K562 (cell line): ENCODE data around the gene IGSF21. TPM values are rescaled to one million over a fixed set of nuclear protein-coding genes. Genes with fewer than 3 reads are reported as not detected.

Experiments used
- ATAC-seq: fragments of 200-7000 bp; cut with Tn5 transposase; 3 replicates; pipeline ENCODE4 v1.9.1; 2020; ENCODE audit warnings: moderate library complexity
- BruUV-seq: library from RNA; stranded (reverse); fragments of 400-500 nt; replicated peaks from 2 replicates; lab custom pipeline; 2021; lab: Mats Ljungman, UMichigan
- CTCF ChIA-PET: fragments of 300-600 bp; formaldehyde crosslinking; extraction: SDS; loops from one replicate; lab custom pipeline; 2021; ENCODE audit warnings: low intra/inter-chr PET ratio; lab: Yijun Ruan, JAX
- POLR2A ChIA-PET: fragments of 300-600, 350-650 bp; sonication (Branson Sonifier 250); formaldehyde crosslinking; extraction: SDS; loops from one replicate; lab custom pipeline; 2021; ENCODE audit warnings: antibody characterized with exemption, inconsistent platforms; lab: Yijun Ruan, JAX
- DNase-seq, 4 experiments: peaks; one replicate each; pipeline versions ENCODE4 v3.0.0 to v3.0.0-alpha.2; 2011 to 2018; ENCODE audit warnings: low spot score in 3 of 4, mixed read lengths in 3 of 4; ENCODE audit errors: extremely low read depth in 1 of 4
- FAIRE-seq: peaks from 2 replicates; lab custom pipeline; 2011; peaks lifted over from hg19 to GRCh38; lab: Jason Lieb, UNC
- H2AFZ ChIP-seq: 2 replicates; pipeline ENCODE4 v1.6.0; 2011; ENCODE audit warnings: low read depth, low read length, control low read depth, inconsistent platforms
- H3K27ac ChIP-seq: fragments of 200-600 bp; 3 replicates; pipeline ENCODE4 v1.8.0; 2011; ENCODE audit warnings: low read depth, mild to moderate bottlenecking, control low read depth, inconsistent platforms, low read length, moderate library complexity, mixed read lengths; ENCODE audit errors: extremely low read depth
- H3K27me3 ChIP-seq, 2 experiments: fragments of 300-600 bp in 1 of 2; 2 replicates in 1 of 2; 3 replicates in 1 of 2; pipeline versions ENCODE4 v1.6.0 to v1.8.0; 2011; ENCODE audit warnings: inconsistent platforms in 2 of 2, low read length in 2 of 2, mild to moderate bottlenecking in 1 of 2, mixed read lengths in 1 of 2, moderate library complexity in 1 of 2; ENCODE audit not compliant: control insufficient read depth in 2 of 2, insufficient read depth in 2 of 2
- H3K36me3 ChIP-seq: fragments of 300-600 bp; 3 replicates; pipeline ENCODE4 v1.8.0; 2011; ENCODE audit warnings: mild to moderate bottlenecking, low read length, inconsistent platforms; ENCODE audit not compliant: control insufficient read depth, insufficient read depth
- H3K4me1 ChIP-seq, 2 experiments: fragments of 200-600 bp in 1 of 2; replicated peaks in 1 of 2; 2 replicates in 1 of 2; 3 replicates in 1 of 2; pipeline versions ENCODE4 v1.5.1 to v1.8.0; 2011; ENCODE audit warnings: inconsistent platforms in 2 of 2, low read length in 2 of 2, mild to moderate bottlenecking in 1 of 2, mixed read lengths in 1 of 2, moderate library complexity in 1 of 2; ENCODE audit not compliant: control insufficient read depth in 2 of 2, insufficient read depth in 2 of 2
- H3K4me2 ChIP-seq: 2 replicates; pipeline ENCODE4 v1.6.1; 2011; ENCODE audit warnings: low read length, control low read depth, inconsistent platforms, mixed read lengths; ENCODE audit not compliant: insufficient read depth
- H3K4me3 ChIP-seq: fragments of 200-600 bp; sonication (generic), shearing (Covaris generic); 2 replicates; pipeline ENCODE4 v1.5.1; 2016; ENCODE audit warnings: control low read depth, inconsistent platforms
- H3K79me2 ChIP-seq: fragments of 200-600 bp; 3 replicates; pipeline ENCODE4 v1.8.0; 2011; ENCODE audit warnings: low read length, inconsistent platforms; ENCODE audit not compliant: control insufficient read depth, insufficient read depth
- H3K9ac ChIP-seq, 2 experiments: 2 replicates each; pipeline versions ENCODE4 v1.6.0 to v1.6.1; 2011; ENCODE audit warnings: low read depth in 2 of 2, low read length in 2 of 2, control low read depth in 1 of 2, inconsistent platforms in 1 of 2, mild to moderate bottlenecking in 1 of 2, mixed read lengths in 1 of 2; ENCODE audit not compliant: insufficient read depth in 1 of 2
- H3K9me1 ChIP-seq: one replicate; pipeline ENCODE4 v1.6.0; 2011; ENCODE audit warnings: inconsistent platforms, mild to moderate bottlenecking, low read length, moderate library complexity; ENCODE audit not compliant: control insufficient read depth, insufficient read depth
- H3K9me3 ChIP-seq: replicated peaks from 2 replicates; pipeline ENCODE4 v1.5.1; 2011; ENCODE audit warnings: low read depth, low read length, inconsistent platforms; ENCODE audit not compliant: control insufficient read depth, insufficient read depth
- H4K20me1 ChIP-seq: replicated peaks from 2 replicates; pipeline ENCODE4 v1.6.1; 2011; ENCODE audit warnings: low read length, inconsistent platforms, mixed read lengths; ENCODE audit not compliant: control insufficient read depth, insufficient read depth
- CCAR2 ChIP-seq: fragments of 200-400 bp; formaldehyde crosslinking; IDR thresholded peaks from 2 replicates; pipeline ENCODE4 v1.6.1; 2017; ENCODE audit warnings: mild to moderate bottlenecking, low read depth, low read length
- HNRNPLL ChIP-seq: fragments of 200-400 bp; formaldehyde crosslinking; IDR thresholded peaks from 2 replicates; pipeline ENCODE4 v1.6.1; 2017; ENCODE audit warnings: low read length, low read depth, mild to moderate bottlenecking; ENCODE audit not compliant: poor library complexity, severe bottlenecking
- IFI16 ChIP-seq: fragments of 250-450 bp; sonication (Bioruptor Pico); IDR thresholded peaks from 2 replicates; pipeline ENCODE4 v2.1.2; 2022; ENCODE audit warnings: mild to moderate bottlenecking, inconsistent platforms
- MBD1 ChIP-seq: fragments of 250-450 bp; sonication (Bioruptor Pico); IDR thresholded peaks from 2 replicates; pipeline ENCODE4 v1.8.0; 2022; ENCODE audit warnings: inconsistent platforms
- MYBL2 ChIP-seq, 2 experiments: fragments of 450-650 bp in 1 of 2; sonication (generic) in 1 of 2; formaldehyde crosslinking in 1 of 2; IDR thresholded peaks; 2 replicates each; pipeline versions ENCODE4 v1.6.1 to v1.8.1; 2017 to 2022; ENCODE audit warnings: borderline replicate concordance in 1 of 2, inconsistent platforms in 1 of 2, low read depth in 1 of 2, mild to moderate bottlenecking in 1 of 2, missing genetic modification reagents in 1 of 2, moderate library complexity in 1 of 2
- NR4A1 ChIP-seq, 2 experiments: fragments of 250-450 bp in 1 of 2; fragments of 450-650 bp in 1 of 2; sonication (Bioruptor Pico) in 1 of 2; IDR thresholded peaks; 2 replicates each; pipeline versions ENCODE4 v1.4.0 to v1.6.1; 2016 to 2020; ENCODE audit warnings: mild to moderate bottlenecking in 2 of 2, missing compliant biosample characterization in 1 of 2, missing genetic modification characterization in 1 of 2, moderate library complexity in 1 of 2
- RB1 ChIP-seq: fragments of 450-650 bp; IDR thresholded peaks from 2 replicates; pipeline ENCODE4 v1.6.1; 2017; ENCODE audit warnings: low read depth, mild to moderate bottlenecking
- RBM39 ChIP-seq: fragments of 200-400 bp; formaldehyde crosslinking; optimal IDR thresholded peaks from 2 replicates; pipeline ENCODE3; 2018; ENCODE audit warnings: low read depth, low read length
- SAFB2 ChIP-seq: fragments of 200-400 bp; formaldehyde crosslinking; IDR thresholded peaks from 2 replicates; pipeline ENCODE4 v1.6.1; 2018; ENCODE audit warnings: borderline replicate concordance, low read length, low read depth, moderate library complexity; ENCODE audit not compliant: severe bottlenecking
- TAF15 ChIP-seq: fragments of 200-400 bp; formaldehyde crosslinking; IDR thresholded peaks from 2 replicates; pipeline ENCODE4 v1.6.1; 2017; ENCODE audit warnings: mild to moderate bottlenecking, low read depth, low read length, moderate library complexity
- TCF15 ChIP-seq: fragments of 250-450 bp; sonication (Bioruptor Pico); IDR thresholded peaks from 2 replicates; pipeline ENCODE4 v1.8.0; 2022; ENCODE audit warnings: moderate library complexity, mild to moderate bottlenecking, inconsistent platforms
- ZBTB7A ChIP-seq: IDR thresholded peaks from 2 replicates; pipeline ENCODE4 v1.6.1; 2011; ENCODE audit warnings: low read depth, mild to moderate bottlenecking, low read length, moderate library complexity, borderline replicate concordance; ENCODE audit not compliant: control insufficient read depth
- ZNF583 ChIP-seq: fragments of 250-450 bp; sonication (Bioruptor Pico); IDR thresholded peaks from 2 replicates; pipeline ENCODE4 v1.4.0; 2020
- WGBS: fragments of 100-300 bp; shearing (Covaris generic); methylation state at CpG from one replicate; pipeline ENCODE4 v1.1.6; 2016; ENCODE audit warnings: low coverage, mixed read lengths; ENCODE audit not compliant: insufficient coverage; ENCODE audit errors: missing lambda C conversion rate; 5-methylcytosine and 5-hydroxymethylcytosine counted together
- in situ Hi-C: fragments of 300-500 bp; cut with MboI; formaldehyde crosslinking; loops from 4 replicates; pipeline ENCODE4 v1.15.0; 2018; ENCODE audit warnings: inconsistent platforms, mixed read lengths
- intact Hi-C: fragments of 100-400 bp; cut with micrococcal nuclease; formaldehyde crosslinking; loops from 2 replicates; pipeline ENCODE4 v1.14.2; 2022
- polyA plus RNA-seq, 8 experiments: library from polyadenylated mRNA; depleted of rRNA in 4 of 8; stranded (reverse) in 5 of 8; unstranded in 3 of 8; fragments of >200 nt; fragmentation: Nextera tagmentation in 2 of 8; fragmentation: Illumina TruSeq in 1 of 8; extraction: Ambion mirVana in 2 of 8; extraction: Trizol in 1 of 8; gene quantifications; 2 replicates each; pipeline versions ENCODE4 v1.2.1 to v1.2.3, GENCODE V29; 2011 to 2014; ENCODE audit warnings: inconsistent platforms in 1 of 8, missing spikeins in 1 of 8
- total RNA-seq, 7 experiments: library from RNA; depleted of rRNA in 6 of 7; stranded (reverse); fragments of >200 nt in 6 of 7; fragmentation: Illumina TruSeq in 2 of 7; extraction: Trizol in 2 of 7; gene quantifications; 2 replicates each; pipeline versions ENCODE4 v1.2.1 to v1.2.3, GENCODE V29; 2011 to 2021; ENCODE audit warnings: low replicate concordance in 1 of 7
- TF ChIP-seq, protein P1 (sequence below), 2 experiments: fragments of 450-650 bp; IDR thresholded peaks; 2 replicates each; pipeline ENCODE4 v1.6.1; 2018; ENCODE audit warnings: mild to moderate bottlenecking in 2 of 2, low read depth in 1 of 2; ENCODE audit not compliant: partially characterized antibody in 2 of 2

IGSF21 gene
- total and polyA plus RNA-seq, 9 of the 15 experiments (the other 6 are each of a cell fraction or from before 2014, with no cell fraction given) = not detected

- Histone ChIP-seq H4K20me1 (0 out of 2 replicates have a peak, but pooled peaks cover 9% of the 10 kb centered on the region), H3K9me1 (no peaks in the 10 kb centered on the region), H3K4me2 (no peak overlapping the region), H3K9me3 (no peaks in the 10 kb centered on the region), H3K36me3 (no peaks in the 10 kb centered on the region), H3K4me3 (no peak overlapping the region), H3K27ac (no peak overlapping the region), H3K9ac (no peak overlapping the region), H2AFZ (no peak overlapping the region), H3K27me3 (peaks cover 0 to 7% of the 10 kb centered on the region in 2 experiments; a peak in 2 of 5 replicates), H3K79me2 (no peaks in the 10 kb centered on the region), H3K4me1 (no peaks in the 10 kb centered on the region)
- 2% methylated on average over 7 of the region's 7 CpGs for WGBS
- ChIA-PET POLR2A (interaction anchor here (0.6 to 1.5 kb wide), 2 partner anchors 10 to 141 kb away, joined by 3 read pairs; no protein-coding TSS in a partner anchor), CTCF (no interaction called here)
- intact Hi-C loops (loop anchor here (5.0 kb wide), 2 partner anchors 381 to 641 kb away; no protein-coding TSS in a partner anchor), in situ Hi-C loops (no loop called here)
- peak; percentile 31 to 61 (median 54) for DNase-seq
- no peak for ATAC-seq
- FAIRE-seq = peak; percentile 35
- no TSS peak for BruUV-seq
- TF ChIP-seq NR4A1 (CRISPR knock-in tag; IDR thresholded peaks at IDR 0.05) (no peak), NR4A1 (tag; IDR thresholded peaks at IDR 0.05) (no peak), SAFB2 (no peak), HNRNPLL (no peak), RB1 (0 out of 2 replicates have a peak, but pooled peaks have one; percentile 11), ZBTB7A (peak; percentile 95), ZNF583 (CRISPR knock-in tag) (no peak), RBM39 (no peak), MBD1 (no peak), CCAR2 (no peak), TCF15 (CRISPR knock-in tag) (no peak), IFI16 (CRISPR knock-in tag) (no peak), TAF15 (no peak), MYBL2 (IDR thresholded peaks at IDR 0.05; ENCODE audit: low read depth) (no peak), MYBL2 (CRISPR knock-in tag; IDR thresholded peaks at IDR 0.05; ENCODE audit: borderline replicate concordance) (no peak)
- TF ChIP-seq, protein P1, sequence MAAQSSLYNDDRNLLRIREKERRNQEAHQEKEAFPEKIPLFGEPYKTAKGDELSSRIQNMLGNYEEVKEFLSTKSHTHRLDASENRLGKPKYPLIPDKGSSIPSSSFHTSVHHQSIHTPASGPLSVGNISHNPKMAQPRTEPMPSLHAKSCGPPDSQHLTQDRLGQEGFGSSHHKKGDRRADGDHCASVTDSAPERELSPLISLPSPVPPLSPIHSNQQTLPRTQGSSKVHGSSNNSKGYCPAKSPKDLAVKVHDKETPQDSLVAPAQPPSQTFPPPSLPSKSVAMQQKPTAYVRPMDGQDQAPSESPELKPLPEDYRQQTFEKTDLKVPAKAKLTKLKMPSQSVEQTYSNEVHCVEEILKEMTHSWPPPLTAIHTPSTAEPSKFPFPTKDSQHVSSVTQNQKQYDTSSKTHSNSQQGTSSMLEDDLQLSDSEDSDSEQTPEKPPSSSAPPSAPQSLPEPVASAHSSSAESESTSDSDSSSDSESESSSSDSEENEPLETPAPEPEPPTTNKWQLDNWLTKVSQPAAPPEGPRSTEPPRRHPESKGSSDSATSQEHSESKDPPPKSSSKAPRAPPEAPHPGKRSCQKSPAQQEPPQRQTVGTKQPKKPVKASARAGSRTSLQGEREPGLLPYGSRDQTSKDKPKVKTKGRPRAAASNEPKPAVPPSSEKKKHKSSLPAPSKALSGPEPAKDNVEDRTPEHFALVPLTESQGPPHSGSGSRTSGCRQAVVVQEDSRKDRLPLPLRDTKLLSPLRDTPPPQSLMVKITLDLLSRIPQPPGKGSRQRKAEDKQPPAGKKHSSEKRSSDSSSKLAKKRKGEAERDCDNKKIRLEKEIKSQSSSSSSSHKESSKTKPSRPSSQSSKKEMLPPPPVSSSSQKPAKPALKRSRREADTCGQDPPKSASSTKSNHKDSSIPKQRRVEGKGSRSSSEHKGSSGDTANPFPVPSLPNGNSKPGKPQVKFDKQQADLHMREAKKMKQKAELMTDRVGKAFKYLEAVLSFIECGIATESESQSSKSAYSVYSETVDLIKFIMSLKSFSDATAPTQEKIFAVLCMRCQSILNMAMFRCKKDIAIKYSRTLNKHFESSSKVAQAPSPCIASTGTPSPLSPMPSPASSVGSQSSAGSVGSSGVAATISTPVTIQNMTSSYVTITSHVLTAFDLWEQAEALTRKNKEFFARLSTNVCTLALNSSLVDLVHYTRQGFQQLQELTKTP (IDR thresholded peaks at IDR 0.05; ENCODE audit: low read depth in 1 of 2, partially characterized antibody in 2 of 2) = no peak
These were observed 195.3 kb downstream of the IGSF21 start for GRCh38 chr1:18302788-18303413.
